ENCODE results near the gene JADE1.

DNA sequence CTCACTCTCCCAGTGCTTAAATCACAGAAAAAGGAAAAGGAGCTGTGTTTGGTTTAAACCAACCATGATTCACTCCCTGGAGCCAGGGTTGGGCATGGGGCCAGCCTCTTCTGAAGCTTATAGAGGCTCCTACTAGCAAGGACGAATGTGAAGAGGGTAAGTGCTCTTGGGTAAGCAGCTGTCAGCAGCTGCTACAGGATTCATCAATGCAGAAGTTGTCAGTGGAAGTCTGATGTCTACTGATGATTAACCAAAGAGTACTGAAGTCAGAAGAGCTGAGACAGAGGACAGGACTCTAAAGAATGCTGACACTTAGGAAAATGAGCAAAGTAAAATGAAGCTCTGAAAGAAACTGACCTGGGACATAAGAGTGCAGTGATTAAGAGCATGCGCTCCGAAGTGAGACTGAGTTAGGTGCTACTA, 32.7 kb upstream of the JADE1 start:
- TF ChIP-seq, protein P1, sequence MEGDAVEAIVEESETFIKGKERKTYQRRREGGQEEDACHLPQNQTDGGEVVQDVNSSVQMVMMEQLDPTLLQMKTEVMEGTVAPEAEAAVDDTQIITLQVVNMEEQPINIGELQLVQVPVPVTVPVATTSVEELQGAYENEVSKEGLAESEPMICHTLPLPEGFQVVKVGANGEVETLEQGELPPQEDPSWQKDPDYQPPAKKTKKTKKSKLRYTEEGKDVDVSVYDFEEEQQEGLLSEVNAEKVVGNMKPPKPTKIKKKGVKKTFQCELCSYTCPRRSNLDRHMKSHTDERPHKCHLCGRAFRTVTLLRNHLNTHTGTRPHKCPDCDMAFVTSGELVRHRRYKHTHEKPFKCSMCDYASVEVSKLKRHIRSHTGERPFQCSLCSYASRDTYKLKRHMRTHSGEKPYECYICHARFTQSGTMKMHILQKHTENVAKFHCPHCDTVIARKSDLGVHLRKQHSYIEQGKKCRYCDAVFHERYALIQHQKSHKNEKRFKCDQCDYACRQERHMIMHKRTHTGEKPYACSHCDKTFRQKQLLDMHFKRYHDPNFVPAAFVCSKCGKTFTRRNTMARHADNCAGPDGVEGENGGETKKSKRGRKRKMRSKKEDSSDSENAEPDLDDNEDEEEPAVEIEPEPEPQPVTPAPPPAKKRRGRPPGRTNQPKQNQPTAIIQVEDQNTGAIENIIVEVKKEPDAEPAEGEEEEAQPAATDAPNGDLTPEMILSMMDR (IDR thresholded peaks at IDR 0.05): no peak
- no peak for TF ChIP-seq EP300 (IDR thresholded peaks at IDR 0.05)
- no peak for TF ChIP-seq POLR2AphosphoS5 (IDR thresholded peaks at IDR 0.05)

Data from suprapubic skin (tissue), 4 donors.